ENCODE results near the gene KCNC1.

Gene KCNC1

GRCh38 chr11:17738151-17738973 lies 3.8 kb downstream of the KCNC1 start:
- DNase-seq: no peak

DNA sequence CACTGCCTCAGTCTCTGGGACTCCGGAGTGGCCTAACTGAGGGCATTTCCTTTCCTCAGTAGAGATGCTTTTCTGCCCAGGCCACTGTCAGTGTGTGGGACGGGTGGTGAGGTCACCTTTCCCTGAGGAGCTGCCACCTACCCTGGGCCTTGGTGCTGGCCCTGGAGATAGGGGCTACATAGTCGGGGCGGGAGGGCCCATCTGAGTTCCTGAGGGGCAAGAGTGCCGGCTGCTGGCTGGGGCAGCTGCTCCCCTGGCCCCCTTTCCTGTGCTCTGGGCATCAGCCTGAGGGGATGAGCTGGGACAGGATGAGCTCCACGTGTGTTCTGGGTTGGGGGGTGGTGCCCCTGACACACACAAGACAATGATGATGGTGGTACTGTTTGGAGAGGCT lies 5.4 kb downstream of the KCNC1 start:
- no peak for DNase-seq

DNA sequence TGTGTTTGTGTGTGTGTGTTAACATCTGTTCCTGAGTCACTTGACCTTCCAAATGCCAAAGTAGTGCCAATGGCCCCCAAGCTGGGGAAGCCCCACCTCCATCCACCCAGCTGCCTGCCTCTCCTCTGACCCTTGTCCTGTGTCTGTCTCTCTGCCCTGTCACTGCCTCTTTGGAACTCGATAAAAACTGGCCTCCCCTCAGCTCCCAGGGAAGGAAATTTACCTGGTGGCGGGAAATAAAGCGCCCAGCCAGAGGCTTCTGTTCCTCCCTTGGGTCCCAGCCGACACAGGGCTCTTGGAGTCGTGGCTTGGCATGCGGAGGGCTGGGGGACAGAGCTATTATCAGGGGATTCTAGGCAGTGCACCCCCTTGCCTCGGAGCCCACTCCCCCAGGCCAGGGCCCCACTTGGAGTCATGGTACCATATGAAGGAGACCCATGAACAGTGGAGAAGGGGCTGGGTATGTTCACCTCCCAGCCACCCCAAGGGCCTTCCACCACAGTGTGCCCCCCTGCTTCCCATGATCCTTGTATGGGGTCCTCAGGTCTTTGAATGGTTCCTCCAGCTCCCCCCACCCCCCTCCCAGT lies 6.2 kb downstream of the KCNC1 start:
- DNase-seq: no peak

DNA sequence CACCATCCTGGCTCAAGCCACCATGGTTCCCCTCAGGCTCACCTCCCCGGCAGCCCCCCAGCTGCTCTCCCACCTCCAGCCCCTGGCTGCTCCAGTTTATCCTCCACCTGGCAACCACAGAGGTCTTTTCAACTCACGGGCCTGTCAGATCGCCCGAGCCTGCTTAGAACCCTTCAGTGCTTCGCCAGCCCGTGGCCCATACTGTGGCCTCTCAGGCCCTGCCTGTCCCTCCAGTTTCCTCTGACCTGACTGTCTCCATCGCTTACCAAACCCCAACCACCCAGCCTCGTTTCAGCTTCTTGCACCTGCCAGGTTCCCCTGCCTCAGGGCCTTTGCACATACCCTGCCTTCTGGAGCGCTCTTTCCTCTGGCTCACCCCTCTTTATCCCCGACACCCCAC lies 6.9 kb downstream of the KCNC1 start:
- DNase-seq: no peak

- no peak for DNase-seq
These were observed 7.4 kb downstream of the KCNC1 start for GRCh38 chr11:17742019-17742418.

GRCh38 chr11:17743026-17743807 lies 8.6 kb downstream of the KCNC1 start:
- no peak for DNase-seq

- no peak for DNase-seq
These were observed 9.2 kb downstream of the KCNC1 start for GRCh38 chr11:17743808-17744119.

GRCh38 chr11:17744151-17744940 lies 9.8 kb downstream of the KCNC1 start:
- DNase-seq: no peak

DNA sequence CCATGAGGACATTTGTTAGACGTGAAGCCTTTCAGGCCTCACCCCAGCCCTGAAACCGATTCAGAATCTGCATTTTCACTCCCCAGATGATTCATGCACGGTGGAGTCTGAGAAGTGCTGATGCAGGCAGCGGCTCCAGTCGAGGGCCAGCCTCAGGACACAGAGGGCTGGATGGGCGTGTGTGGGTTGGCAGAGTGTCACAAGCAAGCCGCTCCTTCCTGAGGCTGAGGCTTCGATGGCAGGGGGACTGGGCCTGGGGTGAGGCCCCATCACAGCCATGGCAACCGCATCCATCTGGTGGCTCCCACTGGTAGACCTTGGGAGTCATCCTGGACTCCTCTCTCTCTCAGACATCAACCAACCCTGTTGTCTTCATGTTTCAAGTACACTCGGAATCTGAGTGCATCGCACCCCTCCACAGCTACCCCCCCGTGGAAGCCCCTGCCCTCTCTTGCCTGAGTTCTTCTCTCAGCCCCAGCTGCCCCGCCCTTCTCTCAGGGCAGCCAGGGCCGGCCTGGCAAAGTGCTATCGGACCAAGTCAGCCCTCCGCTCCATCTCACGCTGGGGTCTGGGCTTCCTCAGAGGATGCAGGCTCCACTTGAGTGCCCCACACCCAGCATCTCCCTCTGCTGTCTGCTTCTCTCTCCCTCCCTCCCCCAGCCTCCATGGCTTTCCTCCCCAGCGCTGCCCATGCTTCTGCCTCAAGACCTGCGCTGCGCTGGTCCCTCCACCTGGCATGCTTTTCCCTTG lies 10.6 kb downstream of the KCNC1 start:
- no peak for DNase-seq

- DNase-seq: no peak
These were observed 11.5 kb downstream of the KCNC1 start for GRCh38 chr11:17746096-17746495.

GRCh38 chr11:17747131-17747955 lies 12.8 kb downstream of the KCNC1 start:
- no peak for DNase-seq

GRCh38 chr11:17748044-17748443 lies 13.5 kb downstream of the KCNC1 start:
- no peak for DNase-seq

- DNase-seq: no peak
These were observed 14.5 kb downstream of the KCNC1 start for GRCh38 chr11:17748761-17749721.

DNA sequence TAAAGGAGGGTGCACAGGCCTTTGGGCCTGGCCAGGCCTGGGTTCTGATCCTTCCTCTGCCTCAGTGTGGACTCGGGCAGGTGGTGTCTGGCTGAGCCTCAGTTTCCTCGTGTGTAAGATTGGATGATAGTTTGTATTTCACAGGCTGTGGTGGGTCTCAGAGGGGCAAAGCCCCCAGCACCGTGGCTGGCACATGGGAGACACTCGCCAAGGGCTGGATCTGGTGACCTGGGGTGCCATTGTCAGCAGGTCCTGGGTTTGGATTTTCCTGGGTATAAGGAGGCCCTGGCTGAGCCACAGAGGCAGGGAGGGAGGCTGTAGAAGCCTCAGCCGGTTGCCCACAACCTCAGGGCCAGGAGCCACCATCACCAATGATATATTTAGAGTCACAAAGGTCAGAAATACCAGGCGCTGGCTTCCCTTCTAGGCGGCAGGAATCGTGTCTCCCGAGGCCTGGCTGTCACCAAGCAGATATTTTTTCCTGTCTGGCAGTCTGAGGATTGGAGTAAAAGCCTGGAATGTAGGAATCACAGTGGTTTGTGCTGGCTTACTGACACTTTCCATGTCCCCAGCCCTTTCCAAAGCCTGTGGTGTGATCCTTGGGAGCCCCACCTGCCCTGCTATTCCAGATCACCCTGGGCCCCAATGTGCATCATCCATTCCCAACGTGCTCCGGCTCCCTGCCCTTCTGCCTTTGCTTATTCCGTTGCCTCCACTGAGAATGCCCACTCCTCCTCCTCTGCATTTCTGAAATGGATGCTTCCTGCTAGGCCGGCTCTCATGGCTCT lies 15.6 kb downstream of the KCNC1 start:
- no peak for DNase-seq

GRCh38 chr11:17750801-17751165 lies 16.2 kb downstream of the KCNC1 start:
- no peak for DNase-seq

- DNase-seq: no peak
These were observed 17.0 kb downstream of the KCNC1 start for GRCh38 chr11:17751558-17751957.

GRCh38 chr11:17752144-17752543 lies 17.6 kb downstream of the KCNC1 start:
- DNase-seq: no peak

DNA sequence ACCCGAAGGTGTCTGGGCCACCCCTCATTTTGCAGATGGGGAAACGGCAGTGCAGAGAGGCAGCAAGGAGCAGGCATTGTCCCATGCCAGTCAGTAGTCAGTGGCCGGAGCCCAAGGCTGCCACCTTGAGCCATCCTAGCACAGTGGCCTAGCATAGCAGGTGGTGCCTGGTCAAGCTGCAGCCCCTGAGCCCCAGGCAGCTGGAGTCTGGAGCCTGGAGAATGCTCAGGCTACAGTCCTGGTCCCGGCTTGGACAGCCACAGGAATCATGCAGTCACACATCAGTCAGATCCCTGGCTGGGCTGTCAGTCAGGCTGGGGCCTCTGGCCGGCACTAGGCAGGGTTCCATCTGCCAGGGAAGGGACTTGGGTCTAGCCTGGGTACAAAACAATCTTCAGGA lies 18.6 kb downstream of the KCNC1 start:
- no peak for DNase-seq

- no peak for DNase-seq
These were observed 19.1 kb downstream of the KCNC1 start for GRCh38 chr11:17753641-17754040.

DNA sequence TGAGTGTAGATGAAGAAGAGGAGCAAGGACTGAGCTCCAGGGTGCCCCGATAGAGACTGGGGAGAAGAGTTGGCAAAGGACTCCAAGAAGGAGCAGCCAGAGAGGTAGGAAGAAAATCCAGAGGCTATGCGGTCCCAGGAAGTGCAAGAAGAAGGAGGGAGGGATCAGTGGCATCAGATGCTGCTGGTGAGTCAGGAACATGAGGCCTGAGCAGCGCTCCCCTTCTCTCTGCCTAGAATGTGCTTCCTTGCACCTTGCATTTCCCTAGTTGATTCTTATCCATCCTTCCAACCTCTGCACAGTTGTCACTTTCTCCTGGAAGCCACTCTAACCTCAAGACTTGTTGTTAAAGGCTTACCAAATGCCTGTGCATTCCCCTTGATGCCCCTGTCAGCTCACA lies 21.3 kb downstream of the KCNC1 start:
- DNase-seq: no peak
